H9 (cell line): ENCODE measurements around the gene PPP3CA. TPM values are rescaled to one million over a fixed set of nuclear protein-coding genes. Genes with fewer than 3 reads are reported as not detected.

Source experiments
- DNase-seq: peaks from one replicate; pipeline ENCODE4 v3.0.0-alpha.2; 2017
- H2AFZ ChIP-seq: one replicate; pipeline ENCODE4 v1.6.1; 2013; ENCODE audit warnings: mild to moderate bottlenecking, low read length, control low read depth, moderate library complexity
- H2AK5ac ChIP-seq: 2 replicates; pipeline ENCODE4 v1.6.1; 2013; ENCODE audit warnings: low read length, control low read depth, mixed read lengths; ENCODE audit not compliant: insufficient read length
- H2BK120ac ChIP-seq: one replicate; pipeline ENCODE4 v1.6.1; 2013; ENCODE audit warnings: low read depth, mild to moderate bottlenecking, low read length, control low read depth, inconsistent platforms; ENCODE audit not compliant: poor library complexity, severe bottlenecking
- H2BK12ac ChIP-seq: 2 replicates; pipeline ENCODE4 v1.6.1; 2013; ENCODE audit warnings: low read length, control low read depth, mixed read lengths, low read depth; ENCODE audit not compliant: insufficient read length
- H2BK15ac ChIP-seq: 2 replicates; pipeline ENCODE4 v1.6.1; 2013; ENCODE audit warnings: low read depth, low read length, control low read depth
- H2BK20ac ChIP-seq: one replicate; pipeline ENCODE4 v1.6.1; 2013; ENCODE audit warnings: low read depth, mild to moderate bottlenecking, low read length, control low read depth, inconsistent platforms; ENCODE audit not compliant: poor library complexity, severe bottlenecking
- H2BK5ac ChIP-seq: 2 replicates; pipeline ENCODE4 v1.6.1; 2013; ENCODE audit warnings: low read length, control low read depth, mixed read lengths; ENCODE audit not compliant: insufficient read length
- H3K14ac ChIP-seq: 2 replicates; pipeline ENCODE4 v1.6.1; 2013; ENCODE audit warnings: low read length, control low read depth; ENCODE audit not compliant: insufficient read depth
- H3K18ac ChIP-seq: 2 replicates; pipeline ENCODE4 v1.6.1; 2013; ENCODE audit warnings: low read depth, mild to moderate bottlenecking, mixed read lengths, low read length, control low read depth; ENCODE audit not compliant: insufficient read length
- H3K23ac ChIP-seq: 2 replicates; pipeline ENCODE4 v1.6.1; 2013; ENCODE audit warnings: low read length, control low read depth, mixed read lengths, low read depth; ENCODE audit not compliant: insufficient read length
- H3K23me2 ChIP-seq: 2 replicates; pipeline ENCODE4 v1.6.1; 2013; ENCODE audit warnings: low read depth, mild to moderate bottlenecking, mixed read lengths, low read length, control low read depth; ENCODE audit not compliant: insufficient read length, poor library complexity, severe bottlenecking
- H3K27ac ChIP-seq: 2 replicates; pipeline ENCODE4 v1.5.1; 2013; ENCODE audit warnings: low read length, control low read depth, mixed read lengths, low read depth; ENCODE audit not compliant: insufficient read length
- H3K27me3 ChIP-seq: 2 replicates; pipeline ENCODE4 v1.6.1; 2013; ENCODE audit warnings: low read length, control low read depth, inconsistent platforms; ENCODE audit not compliant: insufficient read depth
- H3K4ac ChIP-seq: 2 replicates; pipeline ENCODE4 v1.6.1; 2013; ENCODE audit warnings: low read depth, mild to moderate bottlenecking, control low read depth, inconsistent platforms, low read length, moderate library complexity
- H3K4me1 ChIP-seq: 2 replicates; pipeline ENCODE4 v1.6.1; 2013; ENCODE audit warnings: low read length, control low read depth, inconsistent platforms; ENCODE audit not compliant: insufficient read depth
- H3K4me2 ChIP-seq: 2 replicates; pipeline ENCODE4 v1.6.1; 2013; ENCODE audit warnings: low read length, control low read depth, mixed read lengths; ENCODE audit not compliant: insufficient read length, insufficient read depth
- H3K56ac ChIP-seq: 2 replicates; pipeline ENCODE4 v1.6.1; 2013; ENCODE audit warnings: low read depth, mild to moderate bottlenecking, mixed read lengths, low read length, control low read depth; ENCODE audit not compliant: insufficient read length
- H3K79me1 ChIP-seq: 2 replicates; pipeline ENCODE4 v1.6.1; 2013; ENCODE audit warnings: low read depth, mild to moderate bottlenecking, moderate library complexity, low read length, control low read depth, inconsistent platforms; ENCODE audit not compliant: insufficient read depth, poor library complexity, severe bottlenecking
- H3K79me2 ChIP-seq: 2 replicates; pipeline ENCODE4 v1.6.1; 2013; ENCODE audit warnings: low read length, control low read depth, inconsistent platforms; ENCODE audit not compliant: insufficient read depth
- H3K9ac ChIP-seq: 2 replicates; pipeline ENCODE4 v1.6.1; 2013; ENCODE audit warnings: low read length, control low read depth, mixed read lengths; ENCODE audit not compliant: insufficient read length; ENCODE audit errors: extremely low read depth
- H3K9me3 ChIP-seq: one replicate; pipeline ENCODE4 v1.6.1; 2013; ENCODE audit warnings: low read depth, low read length, inconsistent platforms; ENCODE audit not compliant: control insufficient read depth
- H3T11ph ChIP-seq: one replicate; pipeline ENCODE4 v1.6.1; 2013; ENCODE audit warnings: mild to moderate bottlenecking, low read length, control low read depth, inconsistent platforms
- H4K20me1 ChIP-seq: one replicate; pipeline ENCODE4 v1.6.1; 2013; ENCODE audit not compliant: control insufficient read depth, insufficient read length, insufficient read depth
- H4K5ac ChIP-seq: 2 replicates; pipeline ENCODE4 v1.6.1; 2013; ENCODE audit warnings: low read depth, mild to moderate bottlenecking, mixed read lengths, low read length, control low read depth; ENCODE audit not compliant: insufficient read length
- H4K8ac ChIP-seq: replicated peaks from 2 replicates; pipeline ENCODE4 v1.6.1; 2013; ENCODE audit warnings: low read length, control low read depth, mixed read lengths, low read depth; ENCODE audit not compliant: insufficient read length
- H4K91ac ChIP-seq: 2 replicates; pipeline ENCODE4 v1.6.1; 2013; ENCODE audit warnings: low read depth, mild to moderate bottlenecking, moderate library complexity, mixed read lengths, low read length, control low read depth; ENCODE audit not compliant: insufficient read length
- H3K27ac Mint-ChIP-seq, 3 experiments: 2 replicates in 2 of 3; 3 replicates in 1 of 3; pipeline ENCODE4 v1.8.0; 2020 to 2021; ENCODE audit warnings: mixed read lengths in 3 of 3, mild to moderate bottlenecking in 1 of 3, moderate library complexity in 1 of 3
- H3K27me3 Mint-ChIP-seq: 2 replicates; pipeline ENCODE4 v1.8.0; 2021; ENCODE audit warnings: low read depth, mild to moderate bottlenecking, moderate library complexity, mixed read lengths
- H3K36me3 Mint-ChIP-seq, 3 experiments: 2 replicates in 2 of 3; 3 replicates in 1 of 3; pipeline ENCODE4 v1.8.0; 2020 to 2021; ENCODE audit warnings: low read depth in 3 of 3, mixed read lengths in 3 of 3; ENCODE audit not compliant: insufficient read depth in 1 of 3
- H3K4me1 Mint-ChIP-seq, 2 experiments: 2 replicates each; pipeline ENCODE4 v1.8.0; 2020; ENCODE audit warnings: mixed read lengths in 2 of 2
- H3K4me3 Mint-ChIP-seq, 2 experiments: 2 replicates in 1 of 2; 3 replicates in 1 of 2; pipeline ENCODE4 v1.8.0; 2020 to 2021; ENCODE audit warnings: mild to moderate bottlenecking in 2 of 2, mixed read lengths in 2 of 2, moderate library complexity in 1 of 2
- H3K9me3 Mint-ChIP-seq, 2 experiments: 2 replicates in 1 of 2; 3 replicates in 1 of 2; pipeline ENCODE4 v1.8.0; 2020; ENCODE audit warnings: mild to moderate bottlenecking in 2 of 2, mixed read lengths in 2 of 2, moderate library complexity in 1 of 2
- WGBS: extraction: QIAGEN DNeasy Blood & Tissue Kit; methylation state at CpG from one replicate; pipeline ENCODE4 v1.1.7; 2013; ENCODE audit warnings: missing lambda C conversion rate, low lambda C conversion rate, mixed read lengths; ENCODE audit not compliant: insufficient read length; ENCODE audit errors: extremely low coverage; 5-methylcytosine and 5-hydroxymethylcytosine counted together
- total RNA-seq: library from RNA; stranded (reverse); gene quantifications from 2 replicates; pipeline ENCODE4 v1.2.1, GENCODE V29; 2021
- TF ChIP-seq, protein P1 (sequence below): fragments of 200-600 bp; sonication (generic); conservative IDR thresholded peaks from 3 replicates; pipeline ENCODE4 v1.8.0; 2021; ENCODE audit warnings: antibody characterized with exemption, mild to moderate bottlenecking

Gene PPP3CA
- total RNA-seq, 1 experiment from 2014 or later: 16.8 TPM

DNA sequence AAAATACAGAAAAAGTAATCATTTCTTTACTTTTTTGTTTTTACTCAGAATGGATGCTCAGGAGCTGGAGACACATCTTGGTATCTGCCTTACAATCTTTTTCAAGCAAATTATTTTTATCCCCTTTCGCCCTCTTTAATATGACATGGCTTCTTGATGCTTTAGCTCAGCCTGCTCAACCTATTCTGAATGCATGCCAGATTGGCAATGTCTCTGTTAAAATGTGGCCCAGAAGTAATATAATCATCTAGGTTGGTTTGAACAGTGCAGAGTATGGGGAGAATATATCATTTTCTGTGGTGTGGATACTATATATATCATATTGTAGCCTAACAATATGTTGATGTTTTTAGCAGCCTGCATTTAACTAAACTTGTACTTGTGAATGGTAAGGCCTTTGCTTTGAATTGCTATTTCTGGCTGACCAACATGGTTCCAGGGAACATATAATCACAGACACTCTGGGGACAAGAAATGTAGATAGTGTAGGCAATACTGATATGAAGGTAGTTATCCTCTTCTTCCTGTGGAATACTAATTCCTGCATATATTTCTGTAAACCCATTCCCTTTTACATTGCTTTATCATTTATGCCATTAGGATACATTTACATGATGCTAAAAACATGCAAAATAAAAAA, 282.7 kb downstream of the PPP3CA start:
- H3K14ac ChIP-seq: no peak overlapping the region
- H3K79me1 ChIP-seq: no peaks in the 10 kb centered on the region
- no peak overlapping the region for H3K18ac ChIP-seq
- Mint-ChIP-seq H3K27ac (no peak overlapping the region), H3K4me3 (no peak overlapping the region), H3K27me3 (no peaks in the 10 kb centered on the region), H3K36me3 (no peaks in the 10 kb centered on the region; a peak in 1 of 7 replicates), H3K4me1 (peaks cover 8% of the 10 kb centered on the region in 2 experiments; a peak in 3 of 4 replicates), H3K9me3 (no peaks in the 10 kb centered on the region)
- no peak overlapping the region for H2BK20ac ChIP-seq
- no peaks in the 10 kb centered on the region; the same call in 1 of the 2 replicates for H3K4me1 ChIP-seq
- H3K56ac ChIP-seq: no peak overlapping the region
- H3K4me2 ChIP-seq: no peak overlapping the region
- H3K9ac ChIP-seq: no peak overlapping the region
- H3K27ac ChIP-seq: no peak overlapping the region
- DNase-seq: no peak
- TF ChIP-seq, protein P1, sequence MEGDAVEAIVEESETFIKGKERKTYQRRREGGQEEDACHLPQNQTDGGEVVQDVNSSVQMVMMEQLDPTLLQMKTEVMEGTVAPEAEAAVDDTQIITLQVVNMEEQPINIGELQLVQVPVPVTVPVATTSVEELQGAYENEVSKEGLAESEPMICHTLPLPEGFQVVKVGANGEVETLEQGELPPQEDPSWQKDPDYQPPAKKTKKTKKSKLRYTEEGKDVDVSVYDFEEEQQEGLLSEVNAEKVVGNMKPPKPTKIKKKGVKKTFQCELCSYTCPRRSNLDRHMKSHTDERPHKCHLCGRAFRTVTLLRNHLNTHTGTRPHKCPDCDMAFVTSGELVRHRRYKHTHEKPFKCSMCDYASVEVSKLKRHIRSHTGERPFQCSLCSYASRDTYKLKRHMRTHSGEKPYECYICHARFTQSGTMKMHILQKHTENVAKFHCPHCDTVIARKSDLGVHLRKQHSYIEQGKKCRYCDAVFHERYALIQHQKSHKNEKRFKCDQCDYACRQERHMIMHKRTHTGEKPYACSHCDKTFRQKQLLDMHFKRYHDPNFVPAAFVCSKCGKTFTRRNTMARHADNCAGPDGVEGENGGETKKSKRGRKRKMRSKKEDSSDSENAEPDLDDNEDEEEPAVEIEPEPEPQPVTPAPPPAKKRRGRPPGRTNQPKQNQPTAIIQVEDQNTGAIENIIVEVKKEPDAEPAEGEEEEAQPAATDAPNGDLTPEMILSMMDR: no peak
- no peak overlapping the region for H3T11ph ChIP-seq
- no peak overlapping the region for H2AFZ ChIP-seq
- no peak overlapping the region for H2BK5ac ChIP-seq
- no peak overlapping the region for H3K4ac ChIP-seq
- no peaks in the 10 kb centered on the region for H3K27me3 ChIP-seq
- no peaks in the 10 kb centered on the region for H4K20me1 ChIP-seq
- H2BK12ac ChIP-seq: no peak overlapping the region
- no peak overlapping the region for H3K23ac ChIP-seq
- H4K5ac ChIP-seq: no peak overlapping the region
- WGBS: no CpG with 5 or more reads among the region's 1 CpG
- no peaks in the 10 kb centered on the region for H3K9me3 ChIP-seq
- no peaks in the 10 kb centered on the region for H3K79me2 ChIP-seq
- no peak overlapping the region for H4K91ac ChIP-seq
- no peak overlapping the region for H2AK5ac ChIP-seq
- no peak overlapping the region for H2BK15ac ChIP-seq
- H2BK120ac ChIP-seq: no peak overlapping the region
- H4K8ac ChIP-seq: no peak overlapping the region
- no peaks in the 10 kb centered on the region for H3K23me2 ChIP-seq
